Ovary (tissue), 9 donors: ENCODE measurements around the gene CCNI2. TPM values are rescaled to one million over a fixed set of nuclear protein-coding genes. Genes with fewer than 3 reads are reported as not detected.

Experiments used
- DNase-seq, 5 donors: peaks; one replicate each; pipeline ENCODE4 v3.0.0-alpha.2; 2019 to 2020
- H3K27ac ChIP-seq, 2 donors: fragments of 200-600 bp; one replicate each; pipeline versions ENCODE4 v1.5.1 to v1.8.0; 2019 to 2022
- H3K27me3 ChIP-seq: fragments of 200-600 bp; one replicate; pipeline ENCODE4 v1.8.0; 2022
- H3K36me3 ChIP-seq: fragments of 200-600 bp; sonication (generic); one replicate; pipeline ENCODE4 v1.5.1; 2019
- H3K4me1 ChIP-seq: one replicate; pipeline ENCODE4 v1.8.1; 2013; ENCODE audit warnings: mild to moderate bottlenecking, moderate library complexity; ENCODE audit not compliant: insufficient read depth
- H3K4me3 ChIP-seq: fragments of 200-600 bp; sonication (generic); one replicate; pipeline ENCODE4 v1.5.1; 2017
- H3K9me3 ChIP-seq, 2 donors: fragments of 200-600 bp in 1 of 2; sonication (generic) in 1 of 2; one replicate each; pipeline versions ENCODE4 v1.5.1 to v1.8.1; 2013 to 2019; ENCODE audit warnings: mild to moderate bottlenecking in 1 of 2, moderate library complexity in 1 of 2
- EP300 ChIP-seq: sonication (generic); formaldehyde crosslinking; IDR thresholded peaks from one replicate; pipeline ENCODE4 v1.6.1; 2017; ENCODE audit warnings: antibody characterized with exemption
- POLR2A ChIP-seq: fragments of 450-650 bp; IDR thresholded peaks from one replicate; pipeline ENCODE4 v1.6.1; 2017; ENCODE audit warnings: antibody characterized with exemption, mild to moderate bottlenecking, moderate library complexity
- WGBS, 3 donors: extraction: QIAGEN DNeasy Blood & Tissue Kit in 1 of 3; methylation state at CpG; one replicate each; pipeline versions ENCODE4 v1.1.5 to v1.1.7; 2013 to 2017; 5-methylcytosine and 5-hydroxymethylcytosine counted together
- intact Hi-C, 4 donors: fragments of 100-400 bp; cut with DNase I; formaldehyde crosslinking; loops; one replicate each; pipeline versions ENCODE4 v1.11.0 to v1.15.1; 2022 to 2023
- polyA plus RNA-seq, 2 donors: library from polyadenylated mRNA; stranded (reverse); fragments of 200-250 nt in 1 of 2; fragments of 350-450 nt in 1 of 2; fragmentation: Illumina TruSeq in 1 of 2; extraction: RNeasy Lipid Tissue Mini Kit (QIAGEN cat#74804) in 1 of 2; gene quantifications; one replicate each; pipeline ENCODE4 v1.2.3, GENCODE V29; 2013 to 2014
- total RNA-seq, 7 donors: library from RNA; depleted of rRNA in 2 of 7; stranded (reverse); fragments of >200 nt in 2 of 7; fragmentation: NEBNext Ultra II Directional in 3 of 7; extraction: Animal tissue kit (Norgen Biotek cat#: 25700) in 3 of 7; gene quantifications; one replicate each; pipeline versions ENCODE4 v1.1.0 to v1.2.4, GENCODE V29; 2016 to 2023
- TF ChIP-seq, protein P1 (sequence below), 3 donors: fragments of 450-650 bp in 2 of 3; fragments of 200-600 bp in 1 of 3; IDR thresholded peaks; one replicate each; pipeline versions ENCODE4 v1.5.1 to v1.8.0; 2016 to 2022; ENCODE audit warnings: antibody characterized with exemption in 3 of 3, mild to moderate bottlenecking in 1 of 3
- donor health status: DM: no; HTN: no; CAD: no; lungs with moderate emphysema.
- donor health status: DM: no; HTN: no; CAD: no.
- donor health status: Bipolar disorder and iron deficiency.
- donor health status: DM: yes; HTN: yes; CAD: no.
- donor health status: DM: no; HTN: no; CAD: no.
- donor health status: DM: yes; HTN: yes; CAD: no.

Gene CCNI2
- total and polyA plus RNA-seq, 9 donors = 0.10 to 1.4 (median 0.49) TPM; not detected in 5

DNA sequence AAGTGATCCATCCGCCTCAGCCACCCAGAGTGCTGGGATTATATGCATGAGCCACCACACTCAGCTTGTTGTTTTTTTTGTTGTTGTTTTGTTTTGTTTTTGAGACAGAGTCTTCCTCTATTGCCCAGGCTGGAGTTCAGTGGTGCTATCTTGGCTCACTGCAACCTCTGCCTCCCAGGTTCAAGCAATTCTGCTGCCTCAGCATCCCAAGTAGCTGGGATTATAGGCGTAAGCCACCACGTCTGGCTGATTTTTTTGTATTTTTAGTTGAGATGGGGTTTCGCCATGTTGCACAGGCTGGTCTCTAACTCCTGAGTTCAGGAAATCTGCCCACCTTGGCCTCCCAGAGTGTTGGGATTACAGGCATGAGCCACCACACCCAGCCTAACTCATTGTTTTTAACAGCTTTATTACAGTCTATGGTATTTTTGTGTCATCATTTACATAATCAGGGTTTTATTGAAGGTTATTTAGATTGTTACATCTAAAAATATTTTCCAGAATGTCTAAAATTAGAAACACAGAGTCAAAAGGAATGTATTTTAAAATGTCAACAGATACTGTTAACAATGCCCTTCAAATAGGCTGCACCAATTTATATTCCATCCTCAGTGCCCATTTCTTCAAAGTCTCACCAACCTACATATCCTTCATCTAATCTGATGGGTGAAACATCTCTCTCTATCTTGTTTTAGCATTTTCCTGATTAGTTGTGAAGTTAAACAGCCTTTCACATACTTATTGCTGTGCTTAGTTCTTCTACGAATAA is 28.5 kb upstream of the CCNI2 start:
- no peaks in the 10 kb centered on the region for H3K36me3 ChIP-seq
- no peak overlapping the region for H3K4me3 ChIP-seq
- H3K9me3 ChIP-seq = no peaks in the 10 kb centered on the region
- TF ChIP-seq, protein P1, sequence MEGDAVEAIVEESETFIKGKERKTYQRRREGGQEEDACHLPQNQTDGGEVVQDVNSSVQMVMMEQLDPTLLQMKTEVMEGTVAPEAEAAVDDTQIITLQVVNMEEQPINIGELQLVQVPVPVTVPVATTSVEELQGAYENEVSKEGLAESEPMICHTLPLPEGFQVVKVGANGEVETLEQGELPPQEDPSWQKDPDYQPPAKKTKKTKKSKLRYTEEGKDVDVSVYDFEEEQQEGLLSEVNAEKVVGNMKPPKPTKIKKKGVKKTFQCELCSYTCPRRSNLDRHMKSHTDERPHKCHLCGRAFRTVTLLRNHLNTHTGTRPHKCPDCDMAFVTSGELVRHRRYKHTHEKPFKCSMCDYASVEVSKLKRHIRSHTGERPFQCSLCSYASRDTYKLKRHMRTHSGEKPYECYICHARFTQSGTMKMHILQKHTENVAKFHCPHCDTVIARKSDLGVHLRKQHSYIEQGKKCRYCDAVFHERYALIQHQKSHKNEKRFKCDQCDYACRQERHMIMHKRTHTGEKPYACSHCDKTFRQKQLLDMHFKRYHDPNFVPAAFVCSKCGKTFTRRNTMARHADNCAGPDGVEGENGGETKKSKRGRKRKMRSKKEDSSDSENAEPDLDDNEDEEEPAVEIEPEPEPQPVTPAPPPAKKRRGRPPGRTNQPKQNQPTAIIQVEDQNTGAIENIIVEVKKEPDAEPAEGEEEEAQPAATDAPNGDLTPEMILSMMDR (IDR thresholded peaks at IDR 0.05) = no peak
- no peak for TF ChIP-seq EP300
- no peak for TF ChIP-seq POLR2A
- WGBS, 3 donors = 90 to 95% (median 93%) methylated on average over 5 of the region's 5 CpGs
- intact Hi-C loops = loop anchor here in 1 of 4 donors (10.0 kb wide), 1 partner anchor 334 kb away; no protein-coding TSS in a partner anchor
- H3K27me3 ChIP-seq = no peaks in the 10 kb centered on the region
- peaks cover 4% of the 10 kb centered on the region for H3K4me1 ChIP-seq
- DNase-seq = no peak
- H3K27ac ChIP-seq = no peak overlapping the region

DNA sequence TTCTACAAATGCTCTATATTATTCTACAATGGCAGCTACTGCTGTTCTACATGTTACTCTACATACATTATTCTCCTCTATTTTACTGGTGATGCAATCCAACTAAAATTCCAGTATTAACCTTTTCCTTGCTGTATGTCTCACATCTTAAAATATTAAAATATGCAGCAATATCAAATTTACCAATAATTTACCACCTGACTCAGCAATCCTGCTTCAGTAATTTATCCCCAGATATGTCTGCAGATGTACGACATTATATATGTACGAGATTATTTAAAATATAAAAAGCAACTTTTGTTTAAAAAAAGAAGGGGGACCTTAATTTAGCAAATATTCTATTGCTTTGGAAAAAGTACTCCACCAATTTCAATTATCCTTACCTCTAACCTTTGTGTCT is 21.5 kb upstream of the CCNI2 start:
- H3K27me3 ChIP-seq = no peaks in the 10 kb centered on the region
- intact Hi-C loops = no loop called here
- TF ChIP-seq, protein P1 (IDR thresholded peaks at IDR 0.05) = no peak
- no peak for TF ChIP-seq EP300
- TF ChIP-seq POLR2A = no peak
- WGBS, 3 donors = 95 to 97% (median 96%) methylated on average over 2 of the region's 2 CpGs
- H3K4me1 ChIP-seq = no peaks in the 10 kb centered on the region
- no peak overlapping the region for H3K27ac ChIP-seq
- no peak for DNase-seq
- H3K9me3 ChIP-seq = no peaks in the 10 kb centered on the region
- no peak overlapping the region for H3K4me3 ChIP-seq
- no peaks in the 10 kb centered on the region for H3K36me3 ChIP-seq

DNA sequence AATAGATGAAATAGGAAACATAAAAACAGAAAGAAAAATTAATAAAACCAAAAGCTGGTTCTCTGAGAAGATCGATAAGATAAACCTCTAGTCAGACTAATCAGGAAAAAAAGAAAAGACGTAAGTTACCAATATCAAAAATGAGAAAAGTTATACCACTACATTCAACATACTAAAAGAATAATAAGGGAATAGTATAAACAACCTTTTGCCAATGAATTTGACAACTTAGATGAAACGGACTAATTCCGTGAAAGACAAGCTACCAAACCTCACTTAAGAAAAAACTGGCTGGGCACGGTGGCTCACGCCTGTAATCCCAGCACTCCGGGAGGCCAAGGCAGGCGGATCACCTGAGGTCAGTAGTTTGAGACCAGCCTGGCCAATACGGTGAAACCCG is 17.3 kb upstream of the CCNI2 start:
- Histone ChIP-seq H3K4me3 (no peak overlapping the region), H3K4me1 (no peaks in the 10 kb centered on the region), H3K36me3 (no peaks in the 10 kb centered on the region), H3K27me3 (no peaks in the 10 kb centered on the region), H3K27ac (no peak overlapping the region), H3K9me3 (no peaks in the 10 kb centered on the region)
- WGBS, 3 donors = 93 to 96% (median 94%) methylated on average over 10 of the region's 10 CpGs
- intact Hi-C loops = loop anchor here in 1 of 4 donors (10.0 kb wide), 1 partner anchor 85 kb away; the partner anchor contains the start of gene SOWAHA
- TF ChIP-seq, protein P1 (IDR thresholded peaks at IDR 0.05) = no peak
- TF ChIP-seq EP300 = no peak
- TF ChIP-seq POLR2A = no peak
- DNase-seq = no peak

DNA sequence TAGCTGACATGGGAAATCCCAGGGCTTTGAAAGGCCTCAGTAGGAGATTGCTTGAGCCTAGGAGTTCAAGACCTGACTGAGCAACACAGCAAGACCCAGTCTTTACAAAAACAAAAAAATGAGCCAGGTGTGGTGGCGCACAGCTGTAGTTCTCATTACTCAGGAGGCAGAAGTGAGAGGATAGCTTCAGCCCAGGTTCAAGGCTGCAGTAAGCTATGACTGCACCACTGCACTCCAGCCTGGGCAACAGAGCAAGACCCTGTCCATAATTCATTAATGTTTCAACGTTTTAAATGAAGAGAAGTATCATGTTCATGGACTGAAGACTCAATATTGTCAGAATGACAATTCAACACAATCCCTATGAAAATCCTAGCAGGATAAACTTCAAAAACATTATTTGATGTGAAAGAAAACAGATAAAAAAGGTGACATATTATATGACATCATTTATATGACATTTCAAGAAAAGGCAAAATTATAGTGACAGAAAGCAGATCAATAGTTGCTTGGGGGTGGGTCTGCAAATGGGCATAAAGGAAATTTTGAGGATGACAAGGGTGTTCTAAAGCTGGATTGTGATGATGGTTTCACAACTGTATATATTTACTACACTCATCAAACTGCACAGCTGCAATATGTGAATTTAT is 13.6 kb upstream of the CCNI2 start:
- no peak overlapping the region for H3K27ac ChIP-seq
- H3K4me1 ChIP-seq = peaks cover 2% of the 10 kb centered on the region
- no peaks in the 10 kb centered on the region for H3K36me3 ChIP-seq
- TF ChIP-seq, protein P1 (IDR thresholded peaks at IDR 0.05) = no peak
- TF ChIP-seq EP300 (no peak), POLR2A (no peak)
- H3K9me3 ChIP-seq = no peaks in the 10 kb centered on the region
- intact Hi-C loops = loop anchor here in 1 of 4 donors (10.0 kb wide), 1 partner anchor 81 kb away; the partner anchor contains the start of gene SOWAHA
- WGBS, 3 donors = 66 to 81% (median 77%) methylated on average over 2 of the region's 2 CpGs
- DNase-seq = no peak
- H3K27me3 ChIP-seq = no peaks in the 10 kb centered on the region
- H3K4me3 ChIP-seq = no peak overlapping the region
